SK-N-MC (cell line): ENCODE results near the gene FHIT.
A peak's percentile ranks its signal among the peaks of the same experiment; 100 is the strongest.

Experiments used
- DNase-seq: peaks from one replicate; pipeline ENCODE4 v3.0.0-alpha.2; 2011; ENCODE audit warnings: low read depth, low spot score
- H3K27ac ChIP-seq: fragments of 200-600 bp; sonication (generic); 2 replicates; pipeline ENCODE4 v1.5.1; 2016; ENCODE audit warnings: mixed run types
- H3K36me3 ChIP-seq: fragments of 200-600 bp; sonication (generic); 2 replicates; pipeline ENCODE4 v1.6.1; 2017; ENCODE audit warnings: antibody characterized with exemption, low read length, mixed read lengths; ENCODE audit not compliant: insufficient read depth
- H3K4me3 ChIP-seq: fragments of 200-600 bp; sonication (generic); 2 replicates; pipeline ENCODE4 v1.5.1; 2016
- H3K9ac ChIP-seq: fragments of 200-600 bp; sonication (generic); 2 replicates; pipeline ENCODE4 v1.8.0; 2017; ENCODE audit warnings: mixed run types, mixed read lengths; ENCODE audit not compliant: insufficient read length
- H3K9me3 ChIP-seq: fragments of 200-600 bp; sonication (generic); 2 replicates; pipeline ENCODE4 v1.6.1; 2017; ENCODE audit warnings: low read depth, mild to moderate bottlenecking, antibody characterized with exemption, low read length, moderate library complexity, mixed read lengths
- EZH2 ChIP-seq: fragments of 200-600 bp; sonication (generic); IDR thresholded peaks from one replicate; pipeline ENCODE4 v1.6.1; 2017; ENCODE audit warnings: antibody characterized with exemption
- FOXP2 ChIP-seq: optimal IDR thresholded peaks from 2 replicates; pipeline ENCODE3; 2011; ENCODE audit warnings: mild to moderate bottlenecking, moderate library complexity; ENCODE audit not compliant: insufficient read depth; ENCODE audit errors: extremely low read length, control extremely low read depth
- POLR2AphosphoS5 ChIP-seq: IDR thresholded peaks from 2 replicates; pipeline ENCODE4 v1.6.1; 2012; ENCODE audit warnings: mild to moderate bottlenecking, low read depth, low read length, borderline replicate concordance

Gene FHIT

GRCh38 chr3:59758672-59759071, 1492.6 kb downstream of the FHIT start:
- no peak overlapping the region for H3K27ac ChIP-seq
- DNase-seq = no peak
- no peak overlapping the region for H3K4me3 ChIP-seq
- H3K9me3 ChIP-seq = no peaks in the 10 kb centered on the region
- TF ChIP-seq EZH2 (no peak), POLR2AphosphoS5 (no peak), FOXP2 (no peak)
- no peak overlapping the region for H3K9ac ChIP-seq
- no peaks in the 10 kb centered on the region for H3K36me3 ChIP-seq

DNA sequence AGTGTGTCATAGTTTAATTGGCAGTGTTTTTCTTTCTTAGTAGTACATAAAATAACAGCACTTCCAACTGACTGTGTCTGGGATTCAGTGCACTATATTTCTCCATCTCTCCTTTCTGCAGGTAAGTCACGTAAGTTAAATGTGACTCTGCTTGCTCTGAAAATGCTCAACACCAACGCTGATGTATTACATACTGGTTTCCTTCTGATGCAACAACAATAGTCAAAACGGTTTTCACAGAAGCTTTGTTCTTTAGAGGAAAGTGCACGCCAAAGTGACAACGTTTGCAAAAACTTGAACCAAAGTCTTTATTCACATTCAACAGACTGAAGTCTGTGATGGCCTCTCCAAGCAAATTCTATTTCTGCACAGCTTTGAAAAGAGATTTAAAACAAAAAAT, 1494.3 kb downstream of the FHIT start:
- H3K9me3 ChIP-seq = no peaks in the 10 kb centered on the region
- no peak overlapping the region for H3K4me3 ChIP-seq
- H3K27ac ChIP-seq = no peak overlapping the region
- H3K36me3 ChIP-seq = no peaks in the 10 kb centered on the region
- TF ChIP-seq FOXP2 (no peak), POLR2AphosphoS5 (no peak), EZH2 (no peak)
- H3K9ac ChIP-seq = no peak overlapping the region
- DNase-seq = no peak

DNA sequence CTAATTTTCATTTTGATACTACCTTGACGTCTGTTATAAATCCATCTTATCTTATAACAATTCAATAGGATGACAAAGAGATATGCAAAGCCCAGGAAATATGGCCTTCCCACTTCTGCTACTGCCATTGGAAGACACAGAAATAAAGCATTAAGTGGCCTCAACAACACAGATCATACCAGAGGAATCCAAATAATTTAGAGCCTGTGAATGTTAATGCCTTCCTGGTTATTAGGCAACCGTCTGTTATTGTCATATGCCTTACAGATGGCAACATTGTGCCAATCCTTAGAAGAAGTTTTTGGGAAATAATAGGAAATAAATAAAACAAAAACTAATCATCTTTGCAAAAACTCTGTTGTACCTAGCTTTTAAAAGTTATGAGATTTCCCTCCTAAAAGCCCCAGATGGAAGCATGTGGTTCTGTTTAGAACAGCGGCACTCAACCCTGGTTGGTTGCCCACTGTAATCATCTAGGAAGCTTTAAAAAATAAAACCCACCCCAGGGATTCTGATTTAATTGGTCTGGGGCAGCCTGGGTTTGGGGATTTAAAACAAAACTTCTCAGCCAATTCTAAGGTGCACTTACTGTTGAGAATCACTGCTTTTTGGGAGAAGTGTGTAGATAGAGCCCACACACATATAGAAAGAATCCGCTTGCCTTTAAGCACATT, 1496.7 kb downstream of the FHIT start:
- H3K36me3 ChIP-seq = no peaks in the 10 kb centered on the region
- H3K4me3 ChIP-seq = no peak overlapping the region
- DNase-seq = peak; percentile 12
- no peaks in the 10 kb centered on the region for H3K9me3 ChIP-seq
- TF ChIP-seq EZH2 (no peak), POLR2AphosphoS5 (no peak), FOXP2 (no peak)
- no peak overlapping the region for H3K9ac ChIP-seq
- H3K27ac ChIP-seq = no peak overlapping the region

DNA sequence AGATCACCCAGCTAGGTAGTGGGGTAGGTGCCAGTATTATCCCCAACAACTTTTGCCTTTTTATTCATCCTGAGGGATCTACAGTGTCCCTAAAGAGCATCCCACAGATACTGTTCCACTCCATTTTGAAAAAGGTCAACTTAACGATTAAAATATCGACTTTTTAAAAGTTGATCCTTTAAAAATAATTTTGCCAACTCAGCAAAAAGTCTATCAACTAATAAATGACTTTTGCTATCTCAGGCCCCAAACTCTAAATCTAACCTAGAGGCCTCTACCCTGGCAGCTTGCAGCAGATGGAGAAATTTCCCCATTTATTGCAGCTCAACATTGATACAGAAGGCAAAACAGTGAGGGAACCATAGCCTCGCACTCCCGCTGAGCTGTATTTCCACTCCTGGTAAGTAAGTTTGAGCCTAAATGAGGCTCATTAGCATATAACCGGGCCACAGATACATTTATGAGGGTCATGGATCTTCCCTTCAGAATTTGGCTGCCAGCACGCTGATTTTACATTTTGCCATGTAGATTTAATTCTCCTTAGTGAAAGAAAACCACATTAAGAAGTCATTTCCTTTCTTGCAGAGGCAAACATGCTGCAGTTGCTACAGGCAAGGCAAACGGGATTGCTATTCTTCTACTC, 1497.3 kb downstream of the FHIT start:
- no peaks in the 10 kb centered on the region for H3K36me3 ChIP-seq
- H3K4me3 ChIP-seq = no peak overlapping the region
- no peaks in the 10 kb centered on the region for H3K9me3 ChIP-seq
- no peak for TF ChIP-seq EZH2
- no peak for TF ChIP-seq FOXP2
- no peak for TF ChIP-seq POLR2AphosphoS5
- peak; percentile 40 for DNase-seq
- H3K9ac ChIP-seq = no peak overlapping the region
- H3K27ac ChIP-seq = no peak overlapping the region

DNA sequence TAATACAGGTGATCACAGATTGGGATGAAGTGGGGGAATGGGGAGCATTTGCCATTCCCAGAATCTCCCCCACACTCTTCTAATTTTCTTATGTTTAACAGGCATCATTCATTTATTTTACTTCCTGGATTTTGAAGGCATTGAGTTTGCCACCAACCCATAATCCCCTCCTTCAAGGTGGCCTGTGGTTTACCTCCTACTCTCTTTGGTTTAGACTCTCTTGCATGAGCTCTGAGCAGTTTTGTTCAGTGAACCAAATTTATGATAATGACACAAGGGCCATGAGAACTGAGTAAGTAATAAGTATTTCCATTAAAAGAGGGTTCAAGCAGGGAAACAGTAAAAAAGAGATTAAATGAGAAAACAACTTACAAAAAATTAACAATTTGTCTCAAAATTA, 1498.3 kb downstream of the FHIT start:
- no peak overlapping the region for H3K4me3 ChIP-seq
- no peak overlapping the region for H3K9ac ChIP-seq
- no peak for DNase-seq
- H3K27ac ChIP-seq = no peak overlapping the region
- no peak for TF ChIP-seq POLR2AphosphoS5
- TF ChIP-seq EZH2 = no peak
- TF ChIP-seq FOXP2 = no peak
- no peaks in the 10 kb centered on the region for H3K36me3 ChIP-seq
- no peaks in the 10 kb centered on the region for H3K9me3 ChIP-seq

- H3K4me3 ChIP-seq = no peak overlapping the region
- no peaks in the 10 kb centered on the region for H3K36me3 ChIP-seq
- no peaks in the 10 kb centered on the region for H3K9me3 ChIP-seq
- no peak for TF ChIP-seq POLR2AphosphoS5
- no peak for TF ChIP-seq FOXP2
- TF ChIP-seq EZH2 = no peak
- no peak overlapping the region for H3K27ac ChIP-seq
- no peak for DNase-seq
- no peak overlapping the region for H3K9ac ChIP-seq
Measured at GRCh38 chr3:59751606-59752005, 1499.6 kb downstream of the FHIT start.

- Histone ChIP-seq H3K27ac (no peak overlapping the region), H3K4me3 (no peak overlapping the region), H3K36me3 (no peaks in the 10 kb centered on the region), H3K9ac (no peak overlapping the region), H3K9me3 (no peaks in the 10 kb centered on the region)
- no peak for DNase-seq
- no peak for TF ChIP-seq EZH2
- no peak for TF ChIP-seq FOXP2
- TF ChIP-seq POLR2AphosphoS5 = no peak
Measured at GRCh38 chr3:59750391-59750790, 1500.9 kb downstream of the FHIT start.

DNA sequence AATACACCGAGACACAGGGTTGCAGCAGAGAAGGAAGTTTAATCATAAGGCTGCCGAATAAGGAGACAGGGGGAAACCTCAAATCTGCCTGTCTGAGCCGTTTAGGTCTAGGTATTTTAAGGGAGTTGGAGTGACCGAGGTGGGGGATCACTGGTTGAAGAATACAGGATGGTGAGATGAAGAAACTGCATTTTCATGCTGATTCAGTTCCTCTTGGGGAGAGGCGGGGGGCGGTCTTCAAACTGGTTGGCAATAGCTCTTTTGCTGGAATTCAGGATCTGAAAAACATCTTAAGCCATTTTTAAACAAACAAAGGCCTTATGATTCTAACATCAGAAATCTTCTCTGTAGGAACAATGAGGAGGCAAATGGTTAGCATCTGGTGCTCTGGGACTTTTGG, 1502.0 kb downstream of the FHIT start:
- Histone ChIP-seq H3K36me3 (no peaks in the 10 kb centered on the region), H3K27ac (no peak overlapping the region), H3K4me3 (no peak overlapping the region), H3K9me3 (no peaks in the 10 kb centered on the region), H3K9ac (no peak overlapping the region)
- no peak for TF ChIP-seq FOXP2
- TF ChIP-seq EZH2 = no peak
- TF ChIP-seq POLR2AphosphoS5 = no peak
- no peak for DNase-seq
